ENCODE results near the gene GPR31. TPM values are rescaled to one million over a fixed set of nuclear protein-coding genes. Genes with fewer than 3 reads are reported as not detected.

Gene GPR31
- total RNA-seq, 1 experiment from 2014 or later, result not detected

DNA sequence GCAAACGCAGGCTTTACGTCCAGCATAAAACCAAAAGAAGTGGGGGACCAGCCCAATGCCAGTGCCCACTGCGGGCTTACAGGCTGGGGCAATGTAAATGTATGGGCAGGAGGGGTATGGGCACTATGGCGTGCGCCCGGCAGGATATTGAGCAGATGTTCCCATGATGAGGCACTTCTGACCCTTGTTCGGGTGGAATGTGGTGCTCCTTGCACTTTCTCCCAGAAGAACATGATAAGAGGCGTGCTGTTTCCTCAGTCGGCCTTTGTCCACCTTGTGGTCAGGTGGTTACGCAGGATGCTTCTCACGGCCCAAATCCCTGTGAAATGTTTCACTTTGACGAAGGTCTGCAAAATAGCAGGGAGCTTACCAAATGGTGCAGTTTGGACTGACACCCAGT lies 4.8 kb upstream of the GPR31 start:
- CTCF ChIA-PET, result no interaction called here
- Mint-ChIP-seq H3K27ac (ENCODE audit: unreplicated experiment) (no peak overlapping the region), H3K9me3 (ENCODE audit: unreplicated experiment) (no peaks in the 10 kb centered on the region), H3K36me3 (ENCODE audit: insufficient read depth, unreplicated experiment) (peaks cover 6% of the 10 kb centered on the region), H3K4me1 (ENCODE audit: low read depth, unreplicated experiment) (peaks cover 13% of the 10 kb centered on the region), H3K27me3 (ENCODE audit: insufficient read depth, unreplicated experiment) (peaks cover 5% of the 10 kb centered on the region), H3K4me3 (ENCODE audit: unreplicated experiment) (no peak overlapping the region)
- Histone ChIP-seq H3K36me3 (ENCODE audit: control insufficient read depth, insufficient read depth, low read length) (no peaks in the 10 kb centered on the region), H3K27me3 (replicated peaks; ENCODE audit: control insufficient read depth, insufficient read depth, low read length) (no peaks in the 10 kb centered on the region), H3K9me3 (no peaks in the 10 kb centered on the region), H3K4me3 (ENCODE audit: low read depth, low read length) (no peak overlapping the region), H3K4me1 (0 out of 2 replicates have a peak, but pooled peaks cover 7% of the 10 kb centered on the region)
- peak in 1 of 2 experiments; percentile 55 for DNase-seq
- intact Hi-C loops (cut with micrococcal nuclease; ENCODE audit: unreplicated experiment), result no loop called here
- TF ChIP-seq, protein P1, sequence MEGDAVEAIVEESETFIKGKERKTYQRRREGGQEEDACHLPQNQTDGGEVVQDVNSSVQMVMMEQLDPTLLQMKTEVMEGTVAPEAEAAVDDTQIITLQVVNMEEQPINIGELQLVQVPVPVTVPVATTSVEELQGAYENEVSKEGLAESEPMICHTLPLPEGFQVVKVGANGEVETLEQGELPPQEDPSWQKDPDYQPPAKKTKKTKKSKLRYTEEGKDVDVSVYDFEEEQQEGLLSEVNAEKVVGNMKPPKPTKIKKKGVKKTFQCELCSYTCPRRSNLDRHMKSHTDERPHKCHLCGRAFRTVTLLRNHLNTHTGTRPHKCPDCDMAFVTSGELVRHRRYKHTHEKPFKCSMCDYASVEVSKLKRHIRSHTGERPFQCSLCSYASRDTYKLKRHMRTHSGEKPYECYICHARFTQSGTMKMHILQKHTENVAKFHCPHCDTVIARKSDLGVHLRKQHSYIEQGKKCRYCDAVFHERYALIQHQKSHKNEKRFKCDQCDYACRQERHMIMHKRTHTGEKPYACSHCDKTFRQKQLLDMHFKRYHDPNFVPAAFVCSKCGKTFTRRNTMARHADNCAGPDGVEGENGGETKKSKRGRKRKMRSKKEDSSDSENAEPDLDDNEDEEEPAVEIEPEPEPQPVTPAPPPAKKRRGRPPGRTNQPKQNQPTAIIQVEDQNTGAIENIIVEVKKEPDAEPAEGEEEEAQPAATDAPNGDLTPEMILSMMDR (IDR thresholded peaks at IDR 0.05; ENCODE audit: insufficient read depth in 1 of 2, low read depth in 1 of 2, low read length in 1 of 2, severe bottlenecking in 1 of 2, unreplicated experiment in 1 of 2), result no peak
- no TSS peak for BruUV-seq (replicated peaks)
- POLR2A ChIA-PET, result no interaction called here

DNA sequence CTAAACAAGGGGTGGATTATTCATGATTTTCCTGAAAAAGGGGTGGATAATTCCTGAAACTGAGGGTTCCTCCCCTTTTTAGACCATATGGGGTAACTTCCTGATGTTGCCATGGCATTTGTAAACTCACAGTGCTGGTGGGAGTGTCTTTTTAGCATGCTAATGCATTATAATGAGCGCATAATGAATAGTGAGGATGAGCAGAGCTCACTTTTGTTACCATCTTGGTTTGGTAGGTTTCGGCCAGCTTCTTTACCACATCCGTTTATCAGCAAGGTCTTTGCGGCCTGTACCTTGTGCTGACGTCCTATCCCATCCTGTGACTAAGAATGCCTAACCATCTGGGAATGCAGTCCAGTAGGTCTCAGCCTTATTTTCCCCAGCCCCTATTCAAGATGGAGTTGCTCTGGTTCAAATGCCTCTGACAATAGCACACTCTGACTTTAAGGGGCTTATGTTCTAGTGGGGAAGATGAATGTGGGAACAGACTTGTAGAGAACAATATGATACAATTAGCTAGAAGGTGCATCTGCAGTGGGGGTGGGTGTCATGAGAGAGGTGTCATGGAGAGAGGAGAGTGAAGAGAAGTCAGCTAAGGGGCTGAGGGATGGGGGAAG lies 4.2 kb upstream of the GPR31 start:
- no peak for DNase-seq
- peaks cover 6% of the 10 kb centered on the region for H3K36me3 Mint-ChIP-seq (ENCODE audit: insufficient read depth, unreplicated experiment)
- no peak overlapping the region for H3K27ac Mint-ChIP-seq (ENCODE audit: unreplicated experiment)
- H3K9me3 Mint-ChIP-seq (ENCODE audit: unreplicated experiment), result no peaks in the 10 kb centered on the region
- Histone ChIP-seq H3K4me3 (ENCODE audit: low read depth, low read length) (no peak overlapping the region), H3K27me3 (replicated peaks; ENCODE audit: control insufficient read depth, insufficient read depth, low read length) (no peaks in the 10 kb centered on the region), H3K9me3 (no peaks in the 10 kb centered on the region), H3K4me1 (0 out of 2 replicates have a peak, but pooled peaks cover 7% of the 10 kb centered on the region), H3K36me3 (ENCODE audit: control insufficient read depth, insufficient read depth, low read length) (no peaks in the 10 kb centered on the region)
- intact Hi-C loops (cut with micrococcal nuclease; ENCODE audit: unreplicated experiment), result no loop called here
- BruUV-seq (replicated peaks), result no TSS peak
- H3K27me3 Mint-ChIP-seq (ENCODE audit: insufficient read depth, unreplicated experiment), result peaks cover 5% of the 10 kb centered on the region
- ChIA-PET CTCF (no interaction called here), POLR2A (no interaction called here)
- TF ChIP-seq, protein P1 (IDR thresholded peaks at IDR 0.05; ENCODE audit: insufficient read depth in 1 of 2, low read depth in 1 of 2, low read length in 1 of 2, severe bottlenecking in 1 of 2, unreplicated experiment in 1 of 2), result no peak
- peaks cover 13% of the 10 kb centered on the region for H3K4me1 Mint-ChIP-seq (ENCODE audit: low read depth, unreplicated experiment)
- no peak overlapping the region for H3K4me3 Mint-ChIP-seq (ENCODE audit: unreplicated experiment)

DNA sequence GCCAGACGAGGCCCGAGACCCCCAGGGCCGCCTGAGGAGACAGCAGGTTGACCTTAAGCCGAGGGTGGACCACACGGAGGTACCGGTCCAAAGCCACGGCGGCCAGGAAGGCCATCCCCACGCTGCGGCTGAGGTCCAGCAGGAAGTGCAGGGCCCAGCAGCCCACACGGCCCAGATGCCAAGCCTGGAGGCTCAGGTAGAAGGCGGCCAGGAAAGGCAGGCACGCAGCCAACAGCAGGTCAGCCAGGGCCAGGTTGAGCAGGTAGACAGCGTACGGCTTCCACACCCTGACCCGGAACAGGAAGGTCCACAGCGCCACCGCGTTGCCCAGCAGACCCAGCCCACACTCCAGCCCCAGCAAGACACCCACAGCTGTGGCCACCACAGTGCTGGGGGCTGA lies 366 bp downstream of the GPR31 start:
- Histone ChIP-seq H3K9me3 (no peaks in the 10 kb centered on the region), H3K36me3 (ENCODE audit: control insufficient read depth, insufficient read depth, low read length) (no peaks in the 10 kb centered on the region), H3K4me1 (0 out of 2 replicates have a peak, but pooled peaks cover 4% of the 10 kb centered on the region), H3K27me3 (replicated peaks; ENCODE audit: control insufficient read depth, insufficient read depth, low read length) (no peaks in the 10 kb centered on the region), H3K4me3 (ENCODE audit: low read depth, low read length) (no peak overlapping the region)
- Mint-ChIP-seq H3K27me3 (ENCODE audit: insufficient read depth, unreplicated experiment) (peaks cover 5% of the 10 kb centered on the region), H3K4me1 (ENCODE audit: low read depth, unreplicated experiment) (peaks cover 5% of the 10 kb centered on the region), H3K27ac (ENCODE audit: unreplicated experiment) (no peak overlapping the region), H3K4me3 (ENCODE audit: unreplicated experiment) (no peak overlapping the region), H3K9me3 (ENCODE audit: unreplicated experiment) (no peaks in the 10 kb centered on the region), H3K36me3 (ENCODE audit: insufficient read depth, unreplicated experiment) (peaks cover 4% of the 10 kb centered on the region)
- no TSS peak for BruUV-seq (replicated peaks)
- DNase-seq, result no peak
- intact Hi-C loops (cut with micrococcal nuclease; ENCODE audit: unreplicated experiment), result no loop called here
- ChIA-PET POLR2A (no interaction called here), CTCF (no interaction called here)
- TF ChIP-seq, protein P1 (IDR thresholded peaks at IDR 0.05; ENCODE audit: insufficient read depth in 1 of 2, low read depth in 1 of 2, low read length in 1 of 2, severe bottlenecking in 1 of 2, unreplicated experiment in 1 of 2), result no peak
